Measurements from ENCODE around the gene MYNN.

The MYNN gene

DNA sequence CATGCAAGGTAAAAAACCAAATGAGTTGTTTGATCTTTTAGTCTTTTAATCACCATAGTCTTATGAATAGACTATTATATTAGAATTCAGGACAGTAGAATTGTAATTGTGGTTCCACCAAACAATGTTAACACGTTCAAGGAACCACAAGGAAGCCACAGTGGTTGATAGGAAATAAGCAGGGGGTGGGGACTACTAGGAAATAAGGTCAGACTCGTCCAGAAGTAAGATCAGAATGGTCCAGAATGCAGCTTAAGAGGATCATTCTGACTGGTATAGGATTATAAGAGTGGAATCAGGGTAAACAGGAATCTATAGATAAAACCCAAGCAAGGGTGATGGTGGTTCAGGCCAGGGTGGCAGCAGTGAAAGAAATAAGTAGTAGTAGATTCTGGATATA lies 7.5 kb downstream of the MYNN start:
- DNase-seq: no peak

DNA sequence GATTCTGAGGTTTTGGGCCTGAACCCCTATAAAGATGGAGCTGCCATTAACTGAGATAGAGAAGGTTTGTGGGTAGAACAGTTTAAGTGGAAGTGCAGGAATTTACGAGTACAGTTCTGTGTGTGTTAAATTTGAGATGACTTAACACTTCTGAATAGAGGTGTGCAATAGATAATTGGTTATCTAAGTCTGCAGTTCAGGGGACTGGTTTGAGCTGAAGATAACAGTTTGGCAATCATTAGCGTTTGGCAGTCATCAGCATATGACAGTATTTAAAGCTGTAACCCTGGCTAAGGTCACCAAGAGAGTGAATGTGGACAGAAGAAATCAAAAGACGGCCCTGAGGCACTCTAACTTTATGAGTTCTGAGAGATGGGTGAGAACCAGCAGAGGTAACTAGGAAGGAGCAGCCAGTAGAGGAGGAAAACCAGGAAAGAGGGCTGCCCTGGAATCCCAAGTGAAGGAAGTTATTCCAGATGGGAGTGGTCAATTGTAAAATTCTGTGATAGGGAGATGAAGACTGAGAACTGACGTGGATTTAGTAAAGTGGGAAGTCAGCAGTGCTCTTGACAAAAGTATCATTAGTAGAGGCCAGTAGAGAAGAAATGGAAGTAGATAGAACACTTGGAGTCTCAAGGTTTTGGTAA lies 8.1 kb downstream of the MYNN start:
- DNase-seq: no peak

DNA sequence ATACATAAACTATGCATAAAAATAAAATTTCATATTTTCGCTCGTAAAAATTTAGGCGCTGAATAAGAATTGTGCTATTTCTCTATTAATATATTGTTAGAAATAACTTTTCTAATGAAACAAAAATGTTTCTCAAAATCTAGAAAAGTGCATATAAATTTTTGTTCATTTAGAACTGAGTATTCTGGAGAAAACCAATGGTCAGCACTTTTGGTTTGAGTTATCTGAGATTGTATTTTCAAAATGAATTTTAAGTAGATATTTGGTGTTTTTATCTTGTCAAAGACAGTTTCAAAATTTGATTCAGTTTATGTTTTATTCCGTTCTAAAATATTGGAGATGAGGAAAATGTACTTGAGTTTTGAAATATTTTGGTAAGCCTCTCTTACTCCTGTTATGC lies 13.9 kb downstream of the MYNN start:
- DNase-seq: no peak

DNA sequence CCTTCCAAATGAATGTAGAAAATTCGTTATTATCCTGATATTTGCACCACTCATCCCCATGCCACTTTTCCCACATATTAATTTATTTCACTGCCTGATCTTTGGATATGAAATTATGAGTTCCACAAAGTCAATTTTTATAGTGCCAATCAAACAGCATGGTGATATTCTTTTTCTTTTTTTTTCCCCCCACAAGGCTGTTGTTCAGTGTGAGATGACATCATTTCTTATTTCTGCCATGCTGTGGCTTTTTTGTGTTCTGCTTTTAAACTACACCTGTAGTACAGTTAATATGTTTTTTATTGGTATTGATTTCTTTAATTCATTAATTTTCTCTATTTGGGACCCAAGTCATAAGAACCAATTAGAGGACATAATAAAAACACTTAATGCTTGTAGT lies 14.6 kb downstream of the MYNN start:
- DNase-seq: no peak

DNA sequence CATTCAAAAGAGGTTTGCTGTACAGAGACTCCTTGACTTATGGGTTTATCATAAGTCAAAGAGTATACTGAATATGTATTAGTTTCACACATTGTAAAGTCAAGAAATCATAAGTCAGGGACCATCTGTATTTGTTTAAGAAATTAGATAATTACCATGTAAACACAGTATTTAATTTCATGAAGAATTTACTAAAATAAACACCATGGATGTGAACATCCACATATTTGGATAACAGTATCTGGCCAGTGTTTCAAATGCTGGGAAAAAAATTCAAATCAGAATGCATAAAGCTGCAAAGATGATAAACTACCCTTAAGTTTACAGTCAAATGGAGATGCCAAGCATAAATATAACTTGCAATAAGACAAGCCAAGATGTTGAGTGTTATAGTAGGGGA lies 17.0 kb downstream of the MYNN start:
- no peak for DNase-seq

DNA sequence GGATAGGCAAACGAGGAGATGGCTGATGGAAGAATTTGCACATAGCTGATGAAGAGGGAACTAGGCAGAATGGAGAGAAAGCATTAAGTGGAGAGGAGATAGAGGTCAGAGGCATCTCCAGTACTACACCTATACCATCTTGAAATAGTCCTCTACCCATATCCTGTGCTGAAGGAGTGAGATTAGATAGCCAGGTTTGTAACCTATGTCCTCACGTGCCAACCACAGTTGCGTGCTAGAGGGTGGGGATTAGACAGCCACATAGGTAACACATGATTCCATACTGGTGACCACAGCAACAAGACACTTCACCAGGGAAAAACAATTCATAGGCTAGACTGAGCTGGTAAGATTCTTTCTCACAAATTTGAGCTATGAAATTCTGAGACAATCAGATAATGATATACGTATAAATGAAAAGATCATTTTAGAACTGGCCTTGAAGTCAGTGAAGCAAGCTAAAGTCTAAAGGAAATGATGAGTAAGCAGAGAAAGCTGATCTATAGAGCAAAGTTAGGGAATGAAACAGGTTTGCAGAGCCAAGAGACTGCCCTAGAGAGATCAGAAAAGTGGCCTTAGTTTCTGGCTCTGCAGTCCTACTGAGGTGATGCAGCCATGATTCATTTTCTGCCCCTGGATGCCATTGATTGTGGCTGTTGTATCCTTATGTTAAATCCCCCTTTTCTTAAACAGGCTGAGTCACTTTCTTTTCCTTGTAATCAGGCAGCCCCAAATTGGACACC lies 17.7 kb downstream of the MYNN start:
- no peak for DNase-seq

DNA sequence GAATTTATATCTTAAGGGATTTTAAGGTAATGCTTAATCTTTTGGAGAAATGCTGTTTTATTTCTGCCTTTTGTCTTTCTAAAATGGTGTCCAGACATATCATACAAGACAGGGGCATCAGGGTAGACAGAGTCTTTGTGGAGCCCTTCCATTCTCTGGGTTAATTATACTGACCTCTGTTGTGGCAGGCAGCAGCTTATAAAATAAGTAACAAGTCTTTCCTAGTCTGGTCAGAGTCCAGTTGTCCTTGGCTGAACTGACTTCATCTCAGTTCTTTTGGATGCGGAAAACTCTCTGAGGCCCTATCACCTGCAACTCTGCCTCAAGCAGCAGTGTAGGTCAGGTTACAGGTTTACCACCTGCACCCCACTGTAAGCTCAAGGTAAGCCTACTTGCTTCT lies 19.2 kb downstream of the MYNN start:
- no peak for DNase-seq

DNA sequence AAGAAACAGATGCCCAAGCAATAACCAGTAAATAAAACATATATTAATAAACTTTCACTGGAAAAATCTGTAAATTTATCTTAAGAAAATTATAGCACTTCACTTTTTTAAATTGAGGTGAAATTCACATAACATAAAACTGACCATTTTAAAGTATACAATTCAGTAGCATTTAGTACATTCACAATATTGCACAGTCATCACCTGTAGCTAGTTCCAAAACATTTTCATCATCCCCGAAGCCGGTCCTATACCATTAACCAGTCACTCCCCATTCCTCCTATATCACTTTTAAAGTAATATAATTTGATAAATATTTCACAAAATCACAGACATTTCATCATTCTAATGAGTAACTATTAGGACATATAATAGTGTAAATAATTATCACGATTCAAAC lies 31.5 kb downstream of the MYNN start:
- DNase-seq: no peak

DNA sequence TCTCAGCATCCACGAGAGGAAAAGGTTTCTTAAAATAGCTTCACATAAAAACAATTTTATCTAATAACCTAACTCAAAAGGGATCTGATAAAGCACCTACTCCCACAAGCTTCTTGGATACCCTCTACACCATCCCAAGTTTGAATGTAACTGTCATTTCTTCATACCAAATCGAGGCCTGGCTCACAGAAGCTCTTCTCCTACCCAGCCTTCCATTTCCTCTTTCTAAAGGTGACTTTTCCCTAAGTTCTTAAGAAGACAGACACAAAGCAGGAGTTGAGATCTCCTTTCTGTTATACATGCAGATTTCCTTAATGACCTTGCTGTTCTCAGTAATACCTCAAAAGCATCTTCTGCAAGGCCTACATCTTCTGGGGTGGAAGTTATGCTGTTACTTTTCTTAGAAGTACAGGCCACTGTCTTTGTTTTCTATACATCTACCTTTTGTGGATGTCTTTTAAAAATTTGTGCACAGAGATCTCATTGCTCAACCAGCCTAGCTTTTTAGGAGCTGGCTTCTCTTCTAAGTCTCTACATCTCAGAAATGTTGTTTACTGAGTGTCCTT lies 36.1 kb downstream of the MYNN start:
- no peak for DNase-seq

DNA sequence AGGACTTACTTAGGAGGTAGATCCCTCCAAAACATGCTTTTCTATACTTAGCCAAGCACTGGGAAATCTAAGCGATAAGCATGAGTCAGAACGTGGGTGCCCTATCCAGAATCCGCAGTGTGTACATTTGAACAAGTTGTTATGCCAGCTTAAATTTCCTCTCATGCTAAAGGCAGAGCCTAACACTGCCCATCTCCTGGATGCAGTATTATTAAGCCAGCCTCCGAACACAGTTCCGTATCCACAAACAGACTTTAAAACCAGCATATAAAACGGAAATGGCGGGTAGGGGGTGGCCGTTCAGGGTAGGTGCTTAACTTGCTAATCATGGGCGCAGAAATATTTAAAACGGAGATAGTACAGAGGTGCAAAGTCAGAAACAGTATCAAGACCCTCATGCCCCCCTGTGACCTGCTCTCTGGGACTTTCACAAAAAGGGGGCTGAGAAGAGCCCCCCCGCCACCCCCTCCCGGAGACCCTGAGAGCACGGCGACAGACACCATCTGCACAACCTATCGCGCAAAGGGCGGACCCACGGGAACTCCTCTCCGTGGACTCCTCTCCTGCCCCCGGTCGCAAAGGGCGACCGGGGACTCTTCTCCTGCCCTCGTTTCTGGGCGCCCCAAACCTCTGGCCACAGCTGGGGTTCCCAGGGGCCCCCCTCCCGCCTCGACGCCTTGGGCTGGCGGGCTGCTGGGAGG lies 38.6 kb downstream of the MYNN start:
- DNase-seq: peak; percentile 22

DNA sequence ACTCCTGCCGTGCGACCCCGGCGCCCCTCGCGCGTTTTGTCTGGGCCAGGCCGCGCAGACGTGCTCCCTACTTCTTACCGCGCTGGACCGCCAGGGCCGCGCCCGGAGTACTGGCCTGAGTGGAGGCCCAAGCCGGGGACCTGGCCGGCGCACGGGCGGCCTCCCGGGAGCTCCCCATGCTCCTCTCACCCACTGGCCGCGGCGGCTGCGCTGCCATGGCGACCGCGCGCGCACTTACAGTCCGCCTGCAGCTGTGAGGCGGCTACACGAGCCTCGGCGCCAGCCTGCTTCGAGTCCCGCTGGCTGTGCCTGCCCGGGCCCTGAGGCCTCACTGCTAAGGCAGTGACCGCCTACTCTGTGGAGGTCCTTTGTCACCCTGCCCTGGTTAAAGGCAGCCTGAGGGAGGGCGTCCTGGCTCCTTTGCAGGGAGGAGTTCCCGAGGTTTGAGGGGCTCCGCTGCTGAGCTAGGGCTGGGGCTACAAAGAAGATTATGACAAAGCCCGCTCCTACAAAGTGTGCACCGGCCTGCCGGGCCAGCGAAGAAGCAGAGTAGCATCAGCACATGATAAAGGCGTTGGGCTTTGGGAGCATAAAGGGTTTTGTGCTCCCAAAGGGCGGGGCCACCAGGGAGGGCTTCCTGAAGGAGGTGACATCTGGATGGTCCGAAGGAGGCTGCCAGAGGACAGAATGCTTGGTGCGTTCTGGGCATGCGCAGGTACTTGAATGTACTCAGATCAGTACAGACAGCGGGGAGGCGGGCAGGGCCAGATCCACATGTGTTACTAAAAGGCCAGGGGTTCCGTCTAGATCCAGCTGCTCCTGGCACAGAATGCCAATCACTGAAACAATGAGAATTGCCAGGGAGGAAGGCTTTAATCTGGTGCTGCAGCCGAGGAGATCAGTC lies 39.4 kb downstream of the MYNN start, which contains the start of the genes LRRC34 and LRRIQ4:
Gene LRRC34 (minus strand): TSS at position 573 of the 904 bp plus-strand sequence. CDS start 356 bp downstream, at position 217.
Gene LRRIQ4 (plus strand): TSS at position 539 of the 904 bp plus-strand sequence. CDS start 9,052 bp downstream, outside the sequence.
- DNase-seq: peak; percentile 80

DNA sequence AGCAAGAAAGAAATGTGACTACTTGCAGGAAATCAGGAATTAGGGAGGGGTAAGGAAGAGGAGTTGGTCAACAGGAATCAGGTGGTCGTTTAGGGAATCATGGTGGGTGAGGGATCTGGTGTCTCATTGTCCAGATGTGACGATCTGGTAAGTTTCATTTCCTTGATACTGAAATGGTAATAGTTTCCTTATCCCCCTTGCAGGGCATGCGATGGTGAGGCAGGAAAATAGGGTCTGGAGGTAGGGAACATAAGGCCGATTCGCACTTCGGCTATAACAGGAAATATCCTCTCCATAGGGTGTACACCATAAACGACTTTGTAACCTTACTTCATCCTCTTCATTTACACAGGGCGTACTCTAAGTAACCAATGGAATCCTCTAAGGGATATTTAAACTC lies 40.1 kb downstream of the MYNN start:
- DNase-seq: no peak

DNA sequence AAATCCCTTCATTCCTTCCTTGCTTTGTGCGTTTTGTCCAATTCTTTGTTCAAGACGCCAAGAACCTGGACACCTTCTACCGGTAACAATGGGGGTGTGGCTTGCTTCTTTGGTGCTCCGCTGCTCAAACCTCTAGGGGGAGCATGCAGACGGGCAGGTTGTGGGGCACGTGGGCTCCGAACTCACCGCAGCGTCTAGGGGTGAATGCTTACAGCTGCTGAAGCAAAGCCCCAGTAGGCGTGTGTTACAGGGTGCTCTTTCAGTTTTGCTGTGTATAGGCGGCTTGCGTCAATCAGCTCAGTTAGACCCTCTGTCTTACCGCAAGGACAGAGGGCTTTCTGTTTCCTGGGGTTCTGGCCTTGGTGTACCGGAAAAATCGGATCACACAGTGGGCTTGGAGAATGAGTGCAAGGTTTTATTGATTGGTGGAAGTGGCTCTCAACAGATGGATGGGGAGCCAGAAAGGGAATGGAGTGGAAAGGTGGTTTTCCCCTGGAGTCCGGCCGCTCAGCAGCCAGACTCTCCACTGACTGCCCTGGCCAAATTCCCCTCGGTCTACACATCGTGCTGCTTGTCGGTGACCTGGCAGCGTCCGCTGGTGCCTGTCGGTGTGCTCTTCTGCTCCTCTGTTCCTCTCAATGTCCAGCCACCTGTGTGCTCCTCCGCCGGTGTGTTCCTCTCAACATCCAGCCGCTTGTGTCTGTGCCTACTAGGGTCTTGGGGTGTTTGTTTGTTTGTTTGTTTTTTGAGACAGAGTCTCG lies 40.7 kb downstream of the MYNN start:
- DNase-seq: peak; percentile 76

DNA sequence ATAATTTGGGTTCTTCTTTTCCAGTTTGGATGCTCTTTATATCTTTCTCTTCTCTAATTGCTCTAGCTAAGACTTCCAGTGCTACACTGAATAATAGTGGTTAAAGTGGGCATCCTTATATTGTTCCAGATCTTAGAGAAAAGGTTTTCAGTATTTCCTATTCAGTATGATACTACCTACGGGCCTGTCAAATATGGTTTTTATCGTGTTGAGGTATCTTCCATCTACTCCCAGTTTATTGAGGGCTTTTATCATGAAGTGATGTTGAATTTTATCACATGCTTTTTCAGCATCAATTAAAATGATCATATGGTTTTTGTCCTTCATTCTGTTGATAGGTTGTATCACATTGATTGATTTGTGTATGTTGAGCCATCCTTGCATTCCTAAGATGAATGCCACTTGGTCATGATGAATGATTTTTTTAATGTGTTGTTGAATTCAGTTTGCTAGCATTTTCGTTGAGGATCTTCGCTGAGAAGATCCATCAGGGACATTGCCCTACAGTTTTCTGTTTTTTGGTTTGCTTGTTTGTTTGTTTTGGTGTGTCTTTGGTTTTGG lies 42.5 kb downstream of the MYNN start:
- DNase-seq: no peak

DNA sequence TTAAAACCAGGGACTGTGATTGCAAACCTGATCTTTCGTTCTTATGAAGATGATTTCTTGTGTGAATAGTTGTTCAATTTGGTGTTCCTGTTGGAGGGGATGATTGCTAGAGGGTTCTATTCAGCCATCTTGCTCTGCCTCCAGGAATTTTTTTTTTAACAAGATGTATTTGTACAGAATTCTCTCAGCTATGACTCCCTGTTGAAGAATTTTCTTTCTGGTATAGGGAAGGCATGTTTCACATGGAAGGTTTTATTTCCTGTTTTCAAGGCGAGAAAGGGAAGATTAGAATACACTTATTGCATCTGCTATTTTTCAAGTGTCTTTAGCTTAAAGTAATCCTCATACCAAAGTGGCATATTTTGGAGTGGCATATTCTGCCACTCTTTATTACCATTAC lies 45.1 kb downstream of the MYNN start:
- no peak for DNase-seq

DNA sequence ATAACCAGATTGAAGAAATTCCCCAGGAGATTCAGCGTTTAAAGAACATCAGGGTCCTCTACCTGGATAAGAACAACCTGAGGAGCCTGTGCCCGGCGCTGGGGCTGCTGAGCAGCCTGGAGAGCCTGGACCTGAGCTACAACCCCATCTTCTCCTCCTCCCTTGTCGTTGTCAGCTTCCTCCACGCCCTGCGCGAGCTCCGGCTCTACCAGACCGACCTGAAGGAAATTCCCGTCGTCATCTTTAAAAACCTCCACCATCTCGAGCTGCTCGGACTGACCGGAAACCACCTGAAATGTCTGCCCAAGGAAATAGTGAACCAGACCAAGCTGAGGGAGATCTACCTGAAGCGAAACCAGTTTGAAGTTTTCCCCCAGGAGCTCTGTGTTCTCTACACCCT lies 48.9 kb downstream of the MYNN start:
- no peak for DNase-seq

DNA sequence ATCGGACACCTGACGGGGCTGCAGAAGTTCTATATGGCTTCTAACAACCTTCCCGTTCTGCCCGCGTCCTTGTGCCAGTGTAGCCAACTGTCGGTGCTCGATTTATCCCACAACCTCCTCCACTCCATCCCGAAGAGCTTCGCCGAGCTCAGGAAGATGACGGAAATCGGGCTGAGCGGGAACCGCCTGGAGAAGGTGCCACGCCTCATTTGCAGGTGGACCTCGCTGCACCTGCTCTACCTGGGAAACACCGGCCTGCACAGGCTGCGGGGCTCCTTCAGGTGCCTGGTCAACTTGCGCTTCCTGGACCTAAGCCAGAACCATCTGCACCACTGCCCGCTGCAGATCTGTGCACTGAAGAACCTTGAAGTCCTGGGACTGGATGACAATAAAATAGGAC lies 49.3 kb downstream of the MYNN start:
- DNase-seq: no peak

DNA sequence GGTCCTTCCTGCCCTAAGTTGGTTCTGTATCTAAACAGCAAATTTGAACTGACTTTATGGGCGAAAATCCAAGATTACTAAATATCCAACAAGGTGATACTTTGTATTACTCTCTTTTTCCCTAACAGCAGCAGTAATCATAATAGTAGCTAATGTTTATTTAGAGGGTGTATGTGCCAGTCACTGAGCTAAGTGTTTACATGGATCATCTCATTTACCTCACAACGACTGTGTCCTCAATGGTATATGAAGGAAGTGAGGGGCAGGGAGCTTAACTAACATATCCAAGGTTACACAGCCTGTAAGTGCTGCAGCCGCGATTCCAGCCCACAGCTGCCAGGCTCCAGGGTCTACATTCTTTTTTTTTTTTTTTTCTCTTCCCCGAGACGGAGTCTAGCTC lies 49.8 kb downstream of the MYNN start:
- no peak for DNase-seq

DNA sequence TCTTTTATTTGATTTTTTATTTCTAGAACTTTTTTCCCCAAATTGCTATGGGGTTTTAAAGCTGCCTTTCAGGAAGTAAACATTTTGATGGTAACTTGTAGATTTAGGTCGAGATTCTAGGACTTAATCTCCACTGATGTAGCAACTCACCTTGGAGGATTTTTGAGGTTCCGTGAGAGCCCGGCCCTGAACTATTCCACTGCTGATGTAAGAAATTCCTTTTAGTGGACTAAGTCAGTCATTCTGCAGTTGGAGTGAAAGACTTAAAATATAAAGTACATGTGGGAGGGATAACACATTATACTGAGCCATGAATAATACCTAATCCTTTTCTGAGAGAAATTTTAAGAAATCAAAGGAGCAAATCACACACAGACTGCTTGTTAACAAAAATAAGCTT lies 52.1 kb downstream of the MYNN start:
- DNase-seq: no peak

DNA sequence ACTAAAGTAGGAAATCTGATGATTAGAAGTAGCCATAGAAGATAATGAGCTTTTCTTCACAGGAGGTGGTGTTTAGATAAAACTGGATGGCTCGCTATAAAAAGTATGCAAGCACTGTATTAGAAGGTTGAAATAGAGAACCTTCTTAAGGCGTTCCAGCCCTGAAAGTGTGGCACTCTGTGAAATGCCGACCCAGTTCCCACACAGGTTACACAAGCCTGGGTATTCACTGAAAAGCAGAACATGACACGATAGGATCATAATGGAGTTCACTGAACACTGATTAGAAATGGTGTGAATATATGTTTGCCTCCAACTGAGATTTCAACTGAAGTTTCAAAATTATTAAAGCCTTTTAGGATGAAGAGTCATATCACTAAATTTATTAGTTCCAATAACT lies 54.5 kb downstream of the MYNN start:
- no peak for DNase-seq

DNA sequence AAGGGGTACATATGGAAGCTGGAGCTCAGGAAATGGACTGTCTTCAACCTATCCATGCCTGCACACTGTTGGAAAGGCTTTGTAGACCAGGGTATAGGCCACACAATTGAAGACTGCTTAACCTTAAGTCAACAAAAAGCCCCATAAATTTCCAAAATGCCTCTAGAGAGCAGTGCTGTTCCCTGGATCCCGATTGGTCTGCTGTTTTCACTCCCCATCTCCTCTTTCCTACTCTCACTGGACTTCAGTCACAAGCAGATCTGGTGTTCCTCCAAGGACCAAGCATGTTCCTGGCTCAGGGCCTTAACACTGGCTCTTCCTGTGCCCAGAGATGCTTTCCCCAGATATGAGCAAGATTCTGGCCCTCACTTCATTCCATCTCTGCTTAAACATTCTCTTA lies 62.3 kb downstream of the MYNN start:
- DNase-seq: no peak

Data from CD4-positive, alpha-beta T cell treated with Interleukin-17A for 4 hours (primary cell).